ENCODE measurements around the gene NFASC. TPM values are rescaled to one million over a fixed set of nuclear protein-coding genes. Genes with fewer than 3 reads are reported as not detected.

NFASC gene
- total and polyA plus RNA-seq, 9 of the 15 experiments (the other 6 are each of a cell fraction or from before 2014, with no cell fraction given) = 0.03 to 0.16 (median 0.06) TPM; not detected in 6

GRCh38 chr1:204980840-204981405 is 110.3 kb downstream of the NFASC start:
- ChIA-PET CTCF (ENCODE audit: low intra/inter-chr PET ratio) (no interaction called here), POLR2A (interaction anchor here (0.8 to 1.0 kb wide), 2 partner anchors 14 to 43 kb away, joined by 4 read pairs; no protein-coding TSS in a partner anchor)
- in situ Hi-C loops (cut with MboI) = loop anchor here (10.0 kb wide), 1 partner anchor 544 kb away; no protein-coding TSS in a partner anchor
- WGBS (ENCODE audit: insufficient coverage, low coverage, missing lambda C conversion rate) = 5% methylated on average over 3 of the region's 3 CpGs
- no peaks in the 10 kb centered on the region for H3K79me2 ChIP-seq (ENCODE audit: control insufficient read depth, insufficient read depth, low read length)
- no peaks in the 10 kb centered on the region for H3K36me3 ChIP-seq (ENCODE audit: control insufficient read depth, insufficient read depth, low read length)
- no TSS peak for BruUV-seq (replicated peaks)
- intact Hi-C loops (cut with micrococcal nuclease) = no loop called here
- DNase-seq (ENCODE audit: extremely low read depth in 1 of 4, low spot score in 3 of 4) (no peak), FAIRE-seq (no peak), ATAC-seq (no peak)
- no peak overlapping the region for H3K4me2 ChIP-seq (ENCODE audit: insufficient read depth, low read length)
- no peak overlapping the region for H3K4me3 ChIP-seq
- H3K4me1 ChIP-seq (replicated peaks in 1 of 2; ENCODE audit: control insufficient read depth in 2 of 2, insufficient read depth in 2 of 2, low read length in 2 of 2) = peaks cover 7 to 13% of the 10 kb centered on the region in 2 experiments; a peak in 4 of 5 replicates
- H3K9me1 ChIP-seq (ENCODE audit: control insufficient read depth, insufficient read depth, low read length) = no peaks in the 10 kb centered on the region
- H3K9me3 ChIP-seq (replicated peaks; ENCODE audit: control insufficient read depth, insufficient read depth, low read depth, low read length) = no peaks in the 10 kb centered on the region
- H3K9ac ChIP-seq (ENCODE audit: insufficient read depth in 1 of 2, low read depth in 2 of 2, low read length in 2 of 2) = no peak overlapping the region
- H2AFZ ChIP-seq (ENCODE audit: low read depth, low read length) = no peak overlapping the region
- no peak overlapping the region for H3K27ac ChIP-seq (ENCODE audit: extremely low read depth, low read depth, low read length)
- peaks cover 15% of the 10 kb centered on the region for H4K20me1 ChIP-seq (replicated peaks; ENCODE audit: control insufficient read depth, insufficient read depth, low read length)
- H3K27me3 ChIP-seq (ENCODE audit: control insufficient read depth in 2 of 2, insufficient read depth in 2 of 2, low read length in 2 of 2) = peaks cover 69 to 96% of the 10 kb centered on the region in 2 experiments
- TF ChIP-seq ARID4B (CRISPR knock-in tag; IDR thresholded peaks at IDR 0.05) = no peak
- no peak for TF ChIP-seq FOXP4 (CRISPR knock-in tag; IDR thresholded peaks at IDR 0.05; ENCODE audit: borderline replicate concordance)
- no peak for TF ChIP-seq ETS2 (tag; IDR thresholded peaks at IDR 0.05; ENCODE audit: borderline replicate concordance, poor library complexity, severe bottlenecking)
- no peak for TF ChIP-seq ZNF436 (CRISPR knock-in tag; IDR thresholded peaks at IDR 0.05)
- TF ChIP-seq RBM25 (IDR thresholded peaks at IDR 0.05; ENCODE audit: low read depth, low read length, severe bottlenecking) = no peak
- no peak for TF ChIP-seq ZNF644 (tag; IDR thresholded peaks at IDR 0.05; ENCODE audit: low read depth)
- no peak for TF ChIP-seq NCOA1 (IDR thresholded peaks at IDR 0.05; ENCODE audit: low read depth)
- TF ChIP-seq RBM17 (IDR thresholded peaks at IDR 0.05; ENCODE audit: borderline replicate concordance, low read depth, low read length) = no peak
- no peak for TF ChIP-seq ZNF224 (CRISPR knock-in tag; IDR thresholded peaks at IDR 0.05)
- TF ChIP-seq TRIM25 (IDR thresholded peaks at IDR 0.05; ENCODE audit: borderline replicate concordance) = no peak
- TF ChIP-seq TEAD1 (CRISPR knock-in tag; IDR thresholded peaks at IDR 0.05) = no peak

All from K562 (cell line).